WTC11 (cell line): Measurements from ENCODE around the gene PRICKLE3.

ENCODE experiments used
- CTCF ChIP-seq: fragments of 200-600 bp; IDR thresholded peaks from 2 replicates; pipeline ENCODE4 v1.8.0; 2022; ENCODE audit warnings: antibody characterized with exemption
- ZNF121 ChIP-seq: sonication (generic); formaldehyde crosslinking; IDR thresholded peaks from 2 replicates; pipeline ENCODE4 v1.8.0; 2023; ENCODE audit warnings: missing genetic modification reagents
- TF ChIP-seq, protein P1 (sequence below): sonication (generic); formaldehyde crosslinking; IDR thresholded peaks from 2 replicates; pipeline ENCODE4 v1.8.1; 2023; ENCODE audit warnings: mild to moderate bottlenecking, missing genetic modification reagents, moderate library complexity
- TF ChIP-seq, protein P2 (sequence below): sonication (generic); formaldehyde crosslinking; IDR thresholded peaks from 2 replicates; pipeline ENCODE4 v1.8.1; 2022; ENCODE audit warnings: low read depth, mild to moderate bottlenecking, moderate library complexity, missing genetic modification reagents, borderline replicate concordance

DNA sequence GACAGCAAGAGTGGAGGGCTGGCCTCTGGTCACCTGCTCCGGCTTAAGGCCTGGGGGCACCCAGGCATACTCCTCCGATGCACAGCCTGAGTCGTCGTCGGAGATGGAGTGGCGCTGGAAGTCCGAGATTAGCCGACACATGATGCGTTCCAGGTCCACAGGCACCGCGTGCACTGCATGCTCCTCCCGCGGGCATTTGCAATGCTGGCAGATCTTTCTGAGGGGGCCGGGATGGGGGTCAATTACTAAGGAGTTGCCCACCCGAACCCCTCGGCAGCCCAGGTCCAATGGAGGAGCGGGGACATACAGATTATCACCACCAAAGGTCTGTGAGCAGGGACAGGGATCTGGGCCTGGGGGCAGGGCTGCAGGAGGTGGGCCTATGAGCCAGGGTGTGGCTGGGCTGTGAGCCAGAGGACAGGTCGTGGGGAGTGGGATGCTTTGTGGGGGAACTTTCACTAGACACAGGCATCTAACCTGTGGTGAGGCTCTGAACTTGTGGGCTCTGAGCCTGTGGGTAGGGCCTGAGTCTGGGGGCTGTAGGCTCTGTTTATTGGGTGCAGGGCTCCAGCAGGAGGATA lies 2.4 kb downstream of the PRICKLE3 start:
- TF ChIP-seq, protein P1, sequence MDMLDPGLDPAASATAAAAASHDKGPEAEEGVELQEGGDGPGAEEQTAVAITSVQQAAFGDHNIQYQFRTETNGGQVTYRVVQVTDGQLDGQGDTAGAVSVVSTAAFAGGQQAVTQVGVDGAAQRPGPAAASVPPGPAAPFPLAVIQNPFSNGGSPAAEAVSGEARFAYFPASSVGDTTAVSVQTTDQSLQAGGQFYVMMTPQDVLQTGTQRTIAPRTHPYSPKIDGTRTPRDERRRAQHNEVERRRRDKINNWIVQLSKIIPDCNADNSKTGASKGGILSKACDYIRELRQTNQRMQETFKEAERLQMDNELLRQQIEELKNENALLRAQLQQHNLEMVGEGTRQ (CRISPR knock-in tag) = no peak
- TF ChIP-seq ZNF121 (CRISPR knock-in tag) (no peak), CTCF (no peak)
- TF ChIP-seq, protein P2, sequence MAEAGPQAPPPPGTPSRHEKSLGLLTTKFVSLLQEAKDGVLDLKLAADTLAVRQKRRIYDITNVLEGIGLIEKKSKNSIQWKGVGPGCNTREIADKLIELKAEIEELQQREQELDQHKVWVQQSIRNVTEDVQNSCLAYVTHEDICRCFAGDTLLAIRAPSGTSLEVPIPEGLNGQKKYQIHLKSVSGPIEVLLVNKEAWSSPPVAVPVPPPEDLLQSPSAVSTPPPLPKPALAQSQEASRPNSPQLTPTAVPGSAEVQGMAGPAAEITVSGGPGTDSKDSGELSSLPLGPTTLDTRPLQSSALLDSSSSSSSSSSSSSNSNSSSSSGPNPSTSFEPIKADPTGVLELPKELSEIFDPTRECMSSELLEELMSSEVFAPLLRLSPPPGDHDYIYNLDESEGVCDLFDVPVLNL (CRISPR knock-in tag) = no peak
